NT2/D1 (cell line): Measurements from ENCODE around the gene LOXHD1.

Source experiments
- SUZ12 ChIP-seq: IDR thresholded peaks from 2 replicates; pipeline ENCODE4 v1.6.1; 2011; ENCODE audit not compliant: insufficient read length, insufficient read depth; ENCODE audit errors: extremely low read depth
- YY1 ChIP-seq: IDR thresholded peaks from 2 replicates; pipeline ENCODE4 v1.6.1; 2011; ENCODE audit not compliant: insufficient read length, insufficient read depth
- ZNF274 ChIP-seq: IDR thresholded peaks from 2 replicates; pipeline ENCODE4 v1.6.1; 2011; ENCODE audit warnings: mild to moderate bottlenecking, low read depth, low read length

- TF ChIP-seq ZNF274, result no peak
- no peak for TF ChIP-seq YY1
- TF ChIP-seq SUZ12, result no peak
Measured at GRCh38 chr18:46449499-46449898, 207.5 kb downstream of the LOXHD1 start.
